Small intestine (tissue), 7 donors: ENCODE results near the gene SLC15A1. TPM values are rescaled to one million over a fixed set of nuclear protein-coding genes. Genes with fewer than 3 reads are reported as not detected.

Source experiments
- DNase-seq, 2 donors: peaks; one replicate each; pipeline versions ENCODE4 v3.0.0 to v3.0.0-alpha.2; 2013
- FAIRE-seq: peaks from 2 replicates; lab custom pipeline; 2012; peaks lifted over from hg19 to GRCh38; lab: Jason Lieb, UNC
- H3K27ac ChIP-seq, 3 donors: one replicate each; pipeline ENCODE4 v1.5.1; 2013; ENCODE audit warnings: low read length in 2 of 3, mild to moderate bottlenecking in 2 of 3, control low read depth in 1 of 3, inconsistent platforms in 1 of 3, low read depth in 1 of 3, moderate library complexity in 1 of 3
- H3K27me3 ChIP-seq, 3 donors: one replicate each; pipeline ENCODE4 v1.6.1; 2013; ENCODE audit warnings: low read length in 3 of 3, inconsistent platforms in 1 of 3; ENCODE audit not compliant: control insufficient read depth in 3 of 3, insufficient read depth in 3 of 3
- H3K36me3 ChIP-seq, 3 donors: one replicate each; pipeline ENCODE4 v1.6.1; 2013; ENCODE audit warnings: low read length in 3 of 3, inconsistent platforms in 1 of 3, low read depth in 1 of 3, mild to moderate bottlenecking in 1 of 3, moderate library complexity in 1 of 3; ENCODE audit not compliant: control insufficient read depth in 3 of 3, insufficient read depth in 2 of 3
- H3K4me1 ChIP-seq, 3 donors: one replicate each; pipeline ENCODE4 v1.6.1; 2013; ENCODE audit warnings: low read length in 2 of 3, inconsistent platforms in 1 of 3, low read depth in 1 of 3, mild to moderate bottlenecking in 1 of 3, moderate library complexity in 1 of 3; ENCODE audit not compliant: control insufficient read depth in 3 of 3, insufficient read depth in 2 of 3
- H3K4me3 ChIP-seq, 3 donors: one replicate each; pipeline ENCODE4 v1.5.1; 2013; ENCODE audit warnings: low read length in 3 of 3, control low read depth in 1 of 3, inconsistent platforms in 1 of 3, low read depth in 1 of 3, mild to moderate bottlenecking in 1 of 3, moderate library complexity in 1 of 3
- H3K9me3 ChIP-seq, 2 donors: one replicate each; pipeline ENCODE4 v1.6.1; 2013; ENCODE audit warnings: low read depth in 1 of 2, low read length in 1 of 2; ENCODE audit not compliant: control insufficient read depth in 2 of 2, insufficient read depth in 1 of 2
- WGBS, 3 donors: extraction: QIAGEN DNeasy Blood & Tissue Kit; methylation state at CpG; one replicate each; pipeline ENCODE4 v1.1.7; 2013; 5-methylcytosine and 5-hydroxymethylcytosine counted together
- polyA plus RNA-seq, 4 donors: library from polyadenylated mRNA; stranded (reverse) in 3 of 4; unstranded in 1 of 4; fragments of 200-250 nt in 3 of 4; fragments of 120-200 nt in 1 of 4; gene quantifications; one replicate each; pipeline versions ENCODE4 v1.2.1 to v1.2.3, GENCODE V29; 2013
- donor health status: healthy with polysubstance abuse.
- donor health status: control.
- donor health status: control.
- donor health status: Bipolar disorder and iron deficiency.
- donor health status: healthy.

The SLC15A1 gene
- polyA plus RNA-seq, 4 donors, result 36.9 to 422 (median 281) TPM

GRCh38 chr13:98786023-98786422 lies 33.6 kb upstream of the SLC15A1 start:
- no peaks in the 10 kb centered on the region for H3K36me3 ChIP-seq
- H3K27me3 ChIP-seq, result peaks cover 0 to 3% (median 0%) of the 10 kb centered on the region in 3 donors
- FAIRE-seq, result no peak
- H3K4me1 ChIP-seq, result peaks cover 0 to 23% (median 0%) of the 10 kb centered on the region in 3 donors
- no peaks in the 10 kb centered on the region for H3K9me3 ChIP-seq
- no peak for DNase-seq
- no peak overlapping the region for H3K4me3 ChIP-seq
- 48 to 68% (median 53%) methylated on average over 7 of the region's 7 CpGs for WGBS, 3 donors
- H3K27ac ChIP-seq, result no peak overlapping the region

GRCh38 chr13:98785405-98785804 lies 32.9 kb upstream of the SLC15A1 start:
- peaks cover 0 to 3% (median 0%) of the 10 kb centered on the region in 3 donors for H3K27me3 ChIP-seq
- peak overlapping the region in 1 of 3 donors; percentile 19 for H3K27ac ChIP-seq
- 79 to 88% (median 84%) methylated on average over 10 of the region's 10 CpGs for WGBS, 3 donors
- H3K4me1 ChIP-seq, result peaks cover 0 to 23% (median 0%) of the 10 kb centered on the region in 3 donors
- FAIRE-seq, result no peak
- H3K36me3 ChIP-seq, result no peaks in the 10 kb centered on the region
- H3K9me3 ChIP-seq, result no peaks in the 10 kb centered on the region
- DNase-seq, result no peak
- no peak overlapping the region for H3K4me3 ChIP-seq

DNA sequence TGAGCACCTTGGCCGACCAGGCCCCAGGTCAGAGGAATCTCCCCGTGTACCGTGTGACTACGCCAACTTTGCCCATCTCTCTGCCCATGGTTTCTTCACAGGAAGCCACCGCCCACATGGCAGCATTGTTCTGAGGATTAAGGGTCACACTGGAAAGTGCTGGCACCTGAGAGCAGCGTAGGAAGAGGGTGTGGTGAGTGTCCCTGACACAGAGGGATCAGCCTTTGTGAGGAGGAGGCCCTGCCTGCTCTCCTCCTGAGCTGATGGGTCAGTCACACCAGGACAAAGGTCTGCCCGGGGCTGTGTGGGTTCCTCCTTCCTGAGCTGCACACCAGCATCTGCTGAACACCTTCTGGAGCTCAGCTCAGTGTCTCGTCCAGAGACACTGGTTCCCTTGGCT lies 32.2 kb upstream of the SLC15A1 start:
- Histone ChIP-seq H3K27me3 (peaks cover 0 to 3% (median 0%) of the 10 kb centered on the region in 3 donors), H3K36me3 (no peaks in the 10 kb centered on the region), H3K4me3 (no peak overlapping the region), H3K9me3 (no peaks in the 10 kb centered on the region), H3K27ac (peak overlapping the region in 2 of 3 donors; percentile 59 to 72), H3K4me1 (peaks cover 0 to 23% (median 0%) of the 10 kb centered on the region in 3 donors)
- peak; percentile 77 to 94 for DNase-seq
- 26 to 61% (median 40%) methylated on average over 7 to 8 of the region's 8 CpGs for WGBS, 3 donors
- no peak for FAIRE-seq

- H3K4me3 ChIP-seq, result no peak overlapping the region
- peak overlapping the region in 2 of 3 donors; percentile 59 to 72 for H3K27ac ChIP-seq
- H3K27me3 ChIP-seq, result peaks cover 0 to 3% (median 0%) of the 10 kb centered on the region in 3 donors
- no peaks in the 10 kb centered on the region for H3K36me3 ChIP-seq
- no peak for DNase-seq
- peaks cover 0 to 23% (median 0%) of the 10 kb centered on the region in 3 donors for H3K4me1 ChIP-seq
- H3K9me3 ChIP-seq, result no peaks in the 10 kb centered on the region
- FAIRE-seq, result no peak
- WGBS, 3 donors, result 70 to 88% (median 73%) methylated on average over 12 of the region's 12 CpGs
Measured at GRCh38 chr13:98783856-98784478, 31.5 kb upstream of the SLC15A1 start.

DNA sequence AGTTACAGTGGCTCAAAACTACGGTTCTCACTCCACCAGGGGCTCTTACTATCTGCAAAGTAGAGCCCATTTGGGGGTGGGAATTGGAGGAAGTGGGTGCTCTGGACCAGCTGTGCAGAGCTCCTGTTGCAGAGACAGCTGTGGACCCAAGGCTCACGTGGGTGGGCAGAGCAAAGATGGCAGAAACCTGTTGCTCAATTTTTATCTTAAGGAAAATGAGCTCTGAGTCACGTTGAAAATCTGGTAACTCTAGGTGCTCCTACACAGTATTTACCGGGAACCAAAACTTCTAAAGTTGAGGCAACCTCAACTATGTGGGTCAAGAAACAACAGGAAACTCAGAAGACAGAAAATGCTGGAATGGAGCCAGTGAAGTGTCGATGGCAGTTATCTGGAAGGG lies 30.2 kb upstream of the SLC15A1 start:
- Histone ChIP-seq H3K4me3 (no peak overlapping the region), H3K27ac (no peak overlapping the region), H3K36me3 (no peaks in the 10 kb centered on the region), H3K27me3 (peaks cover 0 to 3% (median 0%) of the 10 kb centered on the region in 3 donors), H3K4me1 (peaks cover 0 to 23% (median 0%) of the 10 kb centered on the region in 3 donors), H3K9me3 (no peaks in the 10 kb centered on the region)
- FAIRE-seq (no peak), DNase-seq (no peak)
- WGBS, 3 donors, result 51 to 58% (median 53%) methylated on average over 5 of the region's 5 CpGs

- 79 to 85% (median 84%) methylated on average over 7 of the region's 7 CpGs for WGBS, 3 donors
- peaks cover 0 to 25% (median 0%) of the 10 kb centered on the region in 3 donors for H3K4me1 ChIP-seq
- FAIRE-seq, result no peak
Measured at GRCh38 chr13:98781905-98782304, 29.4 kb upstream of the SLC15A1 start.

GRCh38 chr13:98781470-98781869 lies 29.0 kb upstream of the SLC15A1 start:
- no peak overlapping the region for H3K4me3 ChIP-seq
- no peaks in the 10 kb centered on the region for H3K36me3 ChIP-seq
- WGBS, 3 donors, result 85 to 88% (median 85%) methylated on average over 11 of the region's 11 CpGs
- H3K27me3 ChIP-seq, result peaks cover 0 to 3% (median 0%) of the 10 kb centered on the region in 3 donors
- H3K9me3 ChIP-seq, result no peaks in the 10 kb centered on the region
- H3K4me1 ChIP-seq, result peaks cover 0 to 26% (median 0%) of the 10 kb centered on the region in 3 donors
- H3K27ac ChIP-seq, result no peak overlapping the region
- DNase-seq (no peak), FAIRE-seq (no peak)

More at GRCh38 chr13:98781905-98782304, 29.4 kb upstream of the SLC15A1 start:
- H3K36me3 ChIP-seq, result no peaks in the 10 kb centered on the region
- H3K9me3 ChIP-seq, result no peaks in the 10 kb centered on the region
- no peak overlapping the region for H3K27ac ChIP-seq
- no peak for DNase-seq
- H3K27me3 ChIP-seq, result peaks cover 0 to 3% (median 0%) of the 10 kb centered on the region in 3 donors
- H3K4me3 ChIP-seq, result no peak overlapping the region

- no peak for DNase-seq
- Histone ChIP-seq H3K4me1 (peaks cover 0 to 22% (median 0%) of the 10 kb centered on the region in 3 donors), H3K9me3 (no peaks in the 10 kb centered on the region), H3K4me3 (no peak overlapping the region), H3K36me3 (no peaks in the 10 kb centered on the region), H3K27ac (no peak overlapping the region), H3K27me3 (peaks cover 0 to 3% (median 0%) of the 10 kb centered on the region in 3 donors)
- no peak for FAIRE-seq
- 86 to 91% (median 90%) methylated on average over 11 of the region's 11 CpGs for WGBS, 3 donors
Measured at GRCh38 chr13:98781045-98781444, 28.6 kb upstream of the SLC15A1 start.
